Measurements from ENCODE around the gene MKKS. TPM values are rescaled to one million over a fixed set of nuclear protein-coding genes. Genes with fewer than 3 reads are reported as not detected.

Gene MKKS
- polyA plus RNA-seq, 1 donor (not counting 4 experiments of a cell fraction or from before 2014, with no cell fraction given) = 24.8 TPM

- Histone ChIP-seq H3K4me2 (ENCODE audit: control insufficient read depth, extremely low read depth, insufficient read depth, low read depth, low read length) (no peak overlapping the region), H3K9me1 (ENCODE audit: control insufficient read depth, extremely low read depth, insufficient read depth, low read length) (no peaks in the 10 kb centered on the region), H3K9me3 (ENCODE audit: control insufficient read depth, low read depth, low read length) (no peaks in the 10 kb centered on the region), H2AFZ (ENCODE audit: control insufficient read depth, low read length) (no peak overlapping the region), H3K4me3 (ENCODE audit: control insufficient read depth in 2 of 3, extremely low read depth in 1 of 3, insufficient read depth in 2 of 3, low read depth in 1 of 3, low read length in 3 of 3) (no peak overlapping the region), H3K36me3 (ENCODE audit: control insufficient read depth in 2 of 2, extremely low read depth in 1 of 2, insufficient read depth in 2 of 2, low read length in 2 of 2) (no peaks in the 10 kb centered on the region), H3K9ac (ENCODE audit: control insufficient read depth, extremely low read depth, insufficient read depth, low read length) (no peak overlapping the region), H3K79me2 (ENCODE audit: control insufficient read depth, insufficient read depth, low read length) (peaks cover 29% of the 10 kb centered on the region), H3K4me1 (ENCODE audit: control insufficient read depth, extremely low read depth, insufficient read depth, low read length) (peaks cover 8% of the 10 kb centered on the region), H3K27ac (ENCODE audit: control insufficient read depth, insufficient read depth, low read length) (no peak overlapping the region), H3K27me3 (ENCODE audit: control insufficient read depth, extremely low read depth, insufficient read depth, low read length) (no peaks in the 10 kb centered on the region), H4K20me1 (ENCODE audit: control insufficient read depth, extremely low read depth, insufficient read depth, low read length) (no peaks in the 10 kb centered on the region)
- DNase-seq (ENCODE audit: low read depth, low spot score) (no peak), FAIRE-seq (no peak)
- dilution Hi-C loops (cut with MboI; ENCODE audit: extremely low pct_ligation_motif_present, low sequenced_read_pairs) = no loop called here
- no peak for TF ChIP-seq EZH2 (IDR thresholded peaks at IDR 0.05; ENCODE audit: low read length)
Observed at GRCh38 chr20:10443936-10444335, 9.9 kb upstream of the MKKS start.

- Histone ChIP-seq H4K20me1 (ENCODE audit: control insufficient read depth, extremely low read depth, insufficient read depth, low read length) (no peaks in the 10 kb centered on the region), H3K79me2 (ENCODE audit: control insufficient read depth, insufficient read depth, low read length) (peaks cover 34% of the 10 kb centered on the region), H3K27me3 (ENCODE audit: control insufficient read depth, extremely low read depth, insufficient read depth, low read length) (no peaks in the 10 kb centered on the region), H3K36me3 (ENCODE audit: control insufficient read depth in 2 of 2, extremely low read depth in 1 of 2, insufficient read depth in 2 of 2, low read length in 2 of 2) (no peaks in the 10 kb centered on the region), H2AFZ (ENCODE audit: control insufficient read depth, low read length) (no peak overlapping the region), H3K9ac (ENCODE audit: control insufficient read depth, extremely low read depth, insufficient read depth, low read length) (no peak overlapping the region), H3K4me2 (ENCODE audit: control insufficient read depth, extremely low read depth, insufficient read depth, low read depth, low read length) (no peak overlapping the region), H3K27ac (ENCODE audit: control insufficient read depth, insufficient read depth, low read length) (no peak overlapping the region), H3K9me3 (ENCODE audit: control insufficient read depth, low read depth, low read length) (no peaks in the 10 kb centered on the region), H3K9me1 (ENCODE audit: control insufficient read depth, extremely low read depth, insufficient read depth, low read length) (no peaks in the 10 kb centered on the region), H3K4me1 (ENCODE audit: control insufficient read depth, extremely low read depth, insufficient read depth, low read length) (peaks cover 3% of the 10 kb centered on the region), H3K4me3 (ENCODE audit: control insufficient read depth in 2 of 3, extremely low read depth in 1 of 3, insufficient read depth in 2 of 3, low read depth in 1 of 3, low read length in 3 of 3) (no peak overlapping the region)
- TF ChIP-seq EZH2 (IDR thresholded peaks at IDR 0.05; ENCODE audit: low read length) = no peak
- TF ChIP-seq CTCF (optimal IDR thresholded peaks at IDR 0.05 in 1 of 3, IDR thresholded peaks at IDR 0.05 in 1 of 3, conservative IDR thresholded peaks at IDR 0.05 in 1 of 3; ENCODE audit: extremely low read depth in 1 of 3, insufficient read depth in 2 of 3, low read length in 3 of 3) = no peak
- dilution Hi-C loops (cut with MboI; ENCODE audit: extremely low pct_ligation_motif_present, low sequenced_read_pairs) = no loop called here
- DNase-seq (ENCODE audit: low read depth, low spot score) (no peak), FAIRE-seq (no peak)
Observed at GRCh38 chr20:10438217-10438616, 4.2 kb upstream of the MKKS start.

GRCh38 chr20:10436053-10436699, 2.2 kb upstream of the MKKS start:
- no peak overlapping the region for H2AFZ ChIP-seq (ENCODE audit: control insufficient read depth, low read length)
- FAIRE-seq = no peak
- TF ChIP-seq CTCF (optimal IDR thresholded peaks at IDR 0.05 in 1 of 3, IDR thresholded peaks at IDR 0.05 in 1 of 3, conservative IDR thresholded peaks at IDR 0.05 in 1 of 3; ENCODE audit: extremely low read depth in 1 of 3, insufficient read depth in 2 of 3, low read length in 3 of 3) (no peak), EZH2 (IDR thresholded peaks at IDR 0.05; ENCODE audit: low read length) (no peak)
- H3K27ac ChIP-seq (ENCODE audit: control insufficient read depth, insufficient read depth, low read length) = peak overlapping the region; percentile 99
- no peak for DNase-seq (ENCODE audit: low read depth, low spot score)
- H3K4me3 ChIP-seq (ENCODE audit: control insufficient read depth in 2 of 3, extremely low read depth in 1 of 3, insufficient read depth in 2 of 3, low read depth in 1 of 3, low read length in 3 of 3) = peak overlapping the region; percentile 85 to 99 (median 96)
- no peaks in the 10 kb centered on the region for H3K9me3 ChIP-seq (ENCODE audit: control insufficient read depth, low read depth, low read length)
- peaks cover 50% of the 10 kb centered on the region for H3K79me2 ChIP-seq (ENCODE audit: control insufficient read depth, insufficient read depth, low read length)
- H3K9me1 ChIP-seq (ENCODE audit: control insufficient read depth, extremely low read depth, insufficient read depth, low read length) = no peaks in the 10 kb centered on the region
- peaks cover 14% of the 10 kb centered on the region for H3K4me1 ChIP-seq (ENCODE audit: control insufficient read depth, extremely low read depth, insufficient read depth, low read length)
- H3K36me3 ChIP-seq (ENCODE audit: control insufficient read depth in 2 of 2, extremely low read depth in 1 of 2, insufficient read depth in 2 of 2, low read length in 2 of 2) = peaks cover 0 to 2% of the 10 kb centered on the region in 2 experiments
- dilution Hi-C loops (cut with MboI; ENCODE audit: extremely low pct_ligation_motif_present, low sequenced_read_pairs) = no loop called here
- peak overlapping the region; percentile 92 for H3K4me2 ChIP-seq (ENCODE audit: control insufficient read depth, extremely low read depth, insufficient read depth, low read depth, low read length)
- peak overlapping the region; percentile 95 for H3K9ac ChIP-seq (ENCODE audit: control insufficient read depth, extremely low read depth, insufficient read depth, low read length)
- no peaks in the 10 kb centered on the region for H3K27me3 ChIP-seq (ENCODE audit: control insufficient read depth, extremely low read depth, insufficient read depth, low read length)
- no peaks in the 10 kb centered on the region for H4K20me1 ChIP-seq (ENCODE audit: control insufficient read depth, extremely low read depth, insufficient read depth, low read length)
